ENCODE data around the gene IGSF22.
"Not testable (repeated sequence)": the region's sequence is repeated elsewhere in the genome, so short reads cannot be mapped to it uniquely, and the experiment has no call there.

The IGSF22 gene

GRCh38 chr11:18669219-18669596 is 56.8 kb downstream of the IGSF22 start:
- H3K4me3 ChIP-seq (ENCODE audit: low read depth, low read length), result no peak overlapping the region
- no peak for DNase-seq (ENCODE audit: low read depth)
- TF ChIP-seq, protein P1, sequence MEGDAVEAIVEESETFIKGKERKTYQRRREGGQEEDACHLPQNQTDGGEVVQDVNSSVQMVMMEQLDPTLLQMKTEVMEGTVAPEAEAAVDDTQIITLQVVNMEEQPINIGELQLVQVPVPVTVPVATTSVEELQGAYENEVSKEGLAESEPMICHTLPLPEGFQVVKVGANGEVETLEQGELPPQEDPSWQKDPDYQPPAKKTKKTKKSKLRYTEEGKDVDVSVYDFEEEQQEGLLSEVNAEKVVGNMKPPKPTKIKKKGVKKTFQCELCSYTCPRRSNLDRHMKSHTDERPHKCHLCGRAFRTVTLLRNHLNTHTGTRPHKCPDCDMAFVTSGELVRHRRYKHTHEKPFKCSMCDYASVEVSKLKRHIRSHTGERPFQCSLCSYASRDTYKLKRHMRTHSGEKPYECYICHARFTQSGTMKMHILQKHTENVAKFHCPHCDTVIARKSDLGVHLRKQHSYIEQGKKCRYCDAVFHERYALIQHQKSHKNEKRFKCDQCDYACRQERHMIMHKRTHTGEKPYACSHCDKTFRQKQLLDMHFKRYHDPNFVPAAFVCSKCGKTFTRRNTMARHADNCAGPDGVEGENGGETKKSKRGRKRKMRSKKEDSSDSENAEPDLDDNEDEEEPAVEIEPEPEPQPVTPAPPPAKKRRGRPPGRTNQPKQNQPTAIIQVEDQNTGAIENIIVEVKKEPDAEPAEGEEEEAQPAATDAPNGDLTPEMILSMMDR (IDR thresholded peaks at IDR 0.05; ENCODE audit: insufficient read depth, low read depth, low read length, missing control alignments), result no peak

GRCh38 chr11:18668131-18668530 is 57.9 kb downstream of the IGSF22 start:
- H3K4me3 ChIP-seq (ENCODE audit: low read depth, low read length), result no peak overlapping the region
- DNase-seq (ENCODE audit: low read depth), result no peak
- TF ChIP-seq, protein P1 (IDR thresholded peaks at IDR 0.05; ENCODE audit: insufficient read depth, low read depth, low read length, missing control alignments), result no peak

DNA sequence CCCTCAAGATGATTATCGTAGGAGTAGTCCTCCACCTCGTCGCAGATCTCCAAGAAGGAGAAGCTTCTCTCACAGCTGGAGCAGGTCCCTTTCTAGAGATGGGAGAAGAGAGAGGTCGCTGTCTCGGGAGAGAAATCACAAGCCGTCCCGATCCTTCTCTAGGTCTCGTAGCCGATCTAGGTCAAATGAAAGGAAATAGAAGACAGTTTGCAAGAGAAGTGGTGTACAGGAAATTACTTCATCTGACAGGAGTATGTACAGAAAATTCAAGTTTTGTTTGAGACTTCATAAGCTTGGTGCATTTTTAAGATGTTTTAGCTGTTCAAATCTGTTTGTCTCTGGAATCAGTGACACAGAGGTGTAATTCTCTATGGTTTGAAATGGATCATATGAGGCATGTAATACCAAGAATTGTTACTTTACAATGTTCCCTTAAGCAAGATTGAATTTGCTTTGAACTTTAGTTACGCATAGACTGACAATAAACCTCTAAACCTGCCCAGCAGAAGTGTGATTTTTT is 60.6 kb downstream of the IGSF22 start:
- H3K4me3 ChIP-seq (ENCODE audit: low read depth, low read length); DNase-seq (ENCODE audit: low read depth): not testable (repeated sequence)

DNA sequence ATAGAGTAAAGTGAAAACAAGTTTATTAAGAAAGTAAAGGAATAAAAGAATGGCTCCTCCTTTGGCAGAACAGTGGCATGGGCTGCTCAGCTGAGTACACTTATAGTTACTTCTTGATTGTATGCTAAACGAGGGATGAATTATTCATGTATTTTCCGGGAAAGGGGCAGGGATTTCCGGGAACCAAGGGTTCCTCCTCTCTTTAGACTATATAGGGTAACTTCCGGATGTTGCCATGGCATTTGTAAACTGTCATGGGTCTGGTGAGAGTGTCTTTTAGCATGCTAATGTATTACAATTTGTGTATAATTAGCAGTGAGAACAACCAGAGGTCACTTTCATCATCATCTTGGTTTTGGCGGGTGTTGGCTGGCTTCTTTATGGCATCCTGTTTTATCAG is 68.3 kb downstream of the IGSF22 start:
- DNase-seq (ENCODE audit: low read depth), result no peak
- H3K4me3 ChIP-seq (ENCODE audit: low read depth, low read length), result no peak overlapping the region
- TF ChIP-seq, protein P1 (IDR thresholded peaks at IDR 0.05; ENCODE audit: insufficient read depth, low read depth, low read length, missing control alignments), result no peak

Data from GM12865 (cell line).